ENCODE data around the gene CHSY3.

CHSY3 gene

DNA sequence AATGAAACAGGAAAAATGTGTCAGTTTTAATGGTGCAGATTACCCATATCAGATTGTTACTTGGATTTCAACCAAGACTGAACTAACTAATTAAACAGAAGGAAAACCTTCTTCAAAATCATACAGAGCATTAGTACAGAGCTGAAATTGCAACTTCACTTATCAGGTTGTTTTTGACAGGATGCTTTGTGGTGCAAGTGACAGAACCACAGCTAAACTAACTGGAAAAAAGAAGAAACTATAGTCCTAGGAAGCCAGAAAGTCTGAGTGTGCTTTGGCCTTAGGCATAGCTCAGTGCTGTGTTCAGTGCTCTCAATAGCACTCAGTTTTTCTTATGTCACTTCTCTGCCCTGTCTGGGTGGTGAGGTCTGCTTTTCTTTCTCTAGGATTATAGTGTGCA lies 267.4 kb downstream of the CHSY3 start:
- Histone ChIP-seq H3K36me3 (ENCODE audit: control insufficient read depth, low read length) (no peaks in the 10 kb centered on the region), H3K9me2 (replicated peaks; ENCODE audit: control insufficient read depth, low read length) (no peaks in the 10 kb centered on the region), H3K27ac (ENCODE audit: low read depth, low read length) (no peak overlapping the region), H3K27me3 (ENCODE audit: control insufficient read depth, low read length) (no peaks in the 10 kb centered on the region), H3K79me2 (ENCODE audit: control insufficient read depth, low read length) (no peaks in the 10 kb centered on the region), H3K4me1 (ENCODE audit: control insufficient read depth, low read length) (peaks cover 6% of the 10 kb centered on the region), H3K4me2 (ENCODE audit: low read length) (no peak overlapping the region), H3F3A (ENCODE audit: control insufficient read depth, insufficient read depth) (no peaks in the 10 kb centered on the region), H4K20me1 (ENCODE audit: control insufficient read depth, insufficient read depth, low read depth, low read length) (no peaks in the 10 kb centered on the region), H3K4me3 (ENCODE audit: low read length) (no peak overlapping the region), H3K9me3 (ENCODE audit: control insufficient read depth, insufficient read depth, low read length) (no peaks in the 10 kb centered on the region)
- TF ChIP-seq CTCF (IDR thresholded peaks at IDR 0.05; ENCODE audit: low read depth, low read length, poor library complexity, severe bottlenecking) (no peak), EZH2phosphoT487 (IDR thresholded peaks at IDR 0.05; ENCODE audit: borderline replicate concordance, low read length) (no peak)

DNA sequence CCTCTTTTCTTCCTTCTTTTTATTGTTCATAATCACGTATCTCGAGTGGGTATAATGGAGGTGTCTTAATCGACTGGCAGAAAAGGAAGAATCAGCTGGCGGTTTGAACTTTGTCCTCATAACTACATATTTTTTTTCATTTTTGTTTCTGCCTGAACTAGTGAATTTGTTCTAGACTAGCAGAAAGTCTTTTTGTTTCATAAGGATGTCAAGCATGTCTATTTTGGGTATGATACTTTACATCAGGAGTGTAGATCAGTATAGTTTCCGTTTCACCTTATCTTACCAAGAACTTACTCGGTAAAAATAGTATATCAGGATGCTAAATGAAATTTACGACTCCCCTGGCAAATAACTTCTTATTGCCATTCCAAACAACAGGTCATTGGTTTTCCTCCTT lies 278.9 kb downstream of the CHSY3 start:
- H3K79me2 ChIP-seq (ENCODE audit: control insufficient read depth, low read length): no peaks in the 10 kb centered on the region
- TF ChIP-seq CTCF (IDR thresholded peaks at IDR 0.05; ENCODE audit: low read depth, low read length, poor library complexity, severe bottlenecking) (no peak), EZH2phosphoT487 (IDR thresholded peaks at IDR 0.05; ENCODE audit: borderline replicate concordance, low read length) (no peak)
- no peaks in the 10 kb centered on the region for H4K20me1 ChIP-seq (ENCODE audit: control insufficient read depth, insufficient read depth, low read depth, low read length)
- H3K36me3 ChIP-seq (ENCODE audit: control insufficient read depth, low read length): no peaks in the 10 kb centered on the region
- H3K4me1 ChIP-seq (ENCODE audit: control insufficient read depth, low read length): no peaks in the 10 kb centered on the region
- H3K4me2 ChIP-seq (ENCODE audit: low read length): no peak overlapping the region
- no peak overlapping the region for H3K27ac ChIP-seq (ENCODE audit: low read depth, low read length)
- no peak overlapping the region for H3K4me3 ChIP-seq (ENCODE audit: low read length)
- no peaks in the 10 kb centered on the region for H3K9me3 ChIP-seq (ENCODE audit: control insufficient read depth, insufficient read depth, low read length)
- no peaks in the 10 kb centered on the region for H3F3A ChIP-seq (ENCODE audit: control insufficient read depth, insufficient read depth)
- H3K9me2 ChIP-seq (replicated peaks; ENCODE audit: control insufficient read depth, low read length): no peaks in the 10 kb centered on the region
- H3K27me3 ChIP-seq (ENCODE audit: control insufficient read depth, low read length): no peaks in the 10 kb centered on the region

GRCh38 chr5:130189961-130190360 lies 285.7 kb downstream of the CHSY3 start:
- no peaks in the 10 kb centered on the region for H3K9me2 ChIP-seq (replicated peaks; ENCODE audit: control insufficient read depth, low read length)
- H3K79me2 ChIP-seq (ENCODE audit: control insufficient read depth, low read length): no peaks in the 10 kb centered on the region
- H3K36me3 ChIP-seq (ENCODE audit: control insufficient read depth, low read length): no peaks in the 10 kb centered on the region
- H4K20me1 ChIP-seq (ENCODE audit: control insufficient read depth, insufficient read depth, low read depth, low read length): no peaks in the 10 kb centered on the region
- no peak overlapping the region for H3K27ac ChIP-seq (ENCODE audit: low read depth, low read length)
- no peaks in the 10 kb centered on the region for H3K9me3 ChIP-seq (ENCODE audit: control insufficient read depth, insufficient read depth, low read length)
- no peaks in the 10 kb centered on the region for H3K4me1 ChIP-seq (ENCODE audit: control insufficient read depth, low read length)
- no peak overlapping the region for H3K4me3 ChIP-seq (ENCODE audit: low read length)
- no peaks in the 10 kb centered on the region for H3F3A ChIP-seq (ENCODE audit: control insufficient read depth, insufficient read depth)
- TF ChIP-seq CTCF (IDR thresholded peaks at IDR 0.05; ENCODE audit: low read depth, low read length, poor library complexity, severe bottlenecking) (no peak), EZH2phosphoT487 (IDR thresholded peaks at IDR 0.05; ENCODE audit: borderline replicate concordance, low read length) (no peak)
- no peak overlapping the region for H3K4me2 ChIP-seq (ENCODE audit: low read length)
- H3K27me3 ChIP-seq (ENCODE audit: control insufficient read depth, low read length): no peaks in the 10 kb centered on the region

DNA sequence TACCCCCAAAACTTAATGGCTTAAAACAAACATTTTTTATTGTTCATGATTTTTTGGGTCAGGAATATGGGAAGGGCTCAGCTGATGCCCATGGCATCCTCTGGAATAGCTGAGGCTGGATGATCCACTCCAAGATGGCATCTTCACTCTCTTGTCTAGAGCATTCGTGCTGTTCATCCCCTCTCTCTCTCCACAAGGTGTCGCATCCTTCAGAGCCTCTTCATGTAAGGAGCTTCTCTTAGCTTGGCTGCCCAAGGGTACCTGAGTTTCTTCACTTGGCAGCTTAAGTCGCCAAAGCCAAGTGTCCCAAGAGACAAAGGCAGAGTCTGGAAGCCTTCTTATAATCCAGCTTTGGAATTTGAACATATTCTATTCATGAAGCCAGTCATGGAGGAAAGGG lies 294.7 kb downstream of the CHSY3 start:
- Histone ChIP-seq H3K27me3 (ENCODE audit: control insufficient read depth, low read length) (no peaks in the 10 kb centered on the region), H3K4me1 (ENCODE audit: control insufficient read depth, low read length) (no peaks in the 10 kb centered on the region)

More for the DNA sequence above, 294.7 kb downstream of the CHSY3 start:
- no peaks in the 10 kb centered on the region for H3K9me2 ChIP-seq (replicated peaks; ENCODE audit: control insufficient read depth, low read length)
- no peaks in the 10 kb centered on the region for H3K79me2 ChIP-seq (ENCODE audit: control insufficient read depth, low read length)
- no peaks in the 10 kb centered on the region for H3K36me3 ChIP-seq (ENCODE audit: control insufficient read depth, low read length)
- TF ChIP-seq CTCF (IDR thresholded peaks at IDR 0.05; ENCODE audit: low read depth, low read length, poor library complexity, severe bottlenecking) (peak; percentile 29), EZH2phosphoT487 (IDR thresholded peaks at IDR 0.05; ENCODE audit: borderline replicate concordance, low read length) (no peak)
- no peak overlapping the region for H3K4me3 ChIP-seq (ENCODE audit: low read length)
- peaks cover 12% of the 10 kb centered on the region; the same call in 1 of the 2 replicates for H3K9me3 ChIP-seq (ENCODE audit: control insufficient read depth, insufficient read depth, low read length)
- H3K27ac ChIP-seq (ENCODE audit: low read depth, low read length): no peak overlapping the region
- H4K20me1 ChIP-seq (ENCODE audit: control insufficient read depth, insufficient read depth, low read depth, low read length): no peaks in the 10 kb centered on the region
- H3K4me2 ChIP-seq (ENCODE audit: low read length): no peak overlapping the region
- H3F3A ChIP-seq (ENCODE audit: control insufficient read depth, insufficient read depth): no peaks in the 10 kb centered on the region
